Bone marrow (tissue), 2 donors: ENCODE data around the gene DAPK2.
"Not testable (repeated sequence)": the region's sequence is repeated elsewhere in the genome, so short reads cannot be mapped to it uniquely, and the experiment has no call there.

Experiments
- DNase-seq, 2 donors: peaks; one replicate each; lab custom pipeline; 2025; lab: John Stamatoyannopoulos, UW

DAPK2 gene

GRCh38 chr15:63972801-63973200 lies 73.5 kb downstream of the DAPK2 start:
- DNase-seq: no peak

- no peak for DNase-seq
Measured at GRCh38 chr15:63971904-63972303, 74.4 kb downstream of the DAPK2 start.

- DNase-seq: no peak
Measured at GRCh38 chr15:63971427-63971805, 74.9 kb downstream of the DAPK2 start.

- no peak for DNase-seq
Measured at GRCh38 chr15:63970621-63971426, 75.5 kb downstream of the DAPK2 start.

- no peak for DNase-seq
Measured at GRCh38 chr15:63969652-63970421, 76.4 kb downstream of the DAPK2 start.

GRCh38 chr15:63968700-63969099 lies 77.6 kb downstream of the DAPK2 start:
- DNase-seq: no peak

GRCh38 chr15:63968122-63968524 lies 78.2 kb downstream of the DAPK2 start:
- DNase-seq: no peak

- DNase-seq: no peak
Measured at GRCh38 chr15:63967616-63968015, 78.7 kb downstream of the DAPK2 start.

- not testable (repeated sequence) for DNase-seq
Measured at GRCh38 chr15:63962947-63963721, 83.2 kb downstream of the DAPK2 start.

GRCh38 chr15:63953524-63953923 lies 92.8 kb downstream of the DAPK2 start:
- no peak for DNase-seq

GRCh38 chr15:63950911-63951481 lies 95.3 kb downstream of the DAPK2 start:
- no peak for DNase-seq

GRCh38 chr15:63948971-63949370 lies 97.3 kb downstream of the DAPK2 start:
- DNase-seq: no peak

GRCh38 chr15:63948436-63948835 lies 97.8 kb downstream of the DAPK2 start:
- no peak for DNase-seq

- no peak for DNase-seq
Measured at GRCh38 chr15:63947228-63947627, 99.1 kb downstream of the DAPK2 start.

GRCh38 chr15:63946524-63947065 lies 99.7 kb downstream of the DAPK2 start:
- no peak for DNase-seq

- DNase-seq: no peak
Measured at GRCh38 chr15:63945838-63946298, 100.4 kb downstream of the DAPK2 start.

- peak; percentile 21 to 36 for DNase-seq
Measured at GRCh38 chr15:63945007-63945788, 101.1 kb downstream of the DAPK2 start.

GRCh38 chr15:63944681-63944955 lies 101.7 kb downstream of the DAPK2 start:
- DNase-seq: no peak

GRCh38 chr15:63943829-63944680 lies 102.2 kb downstream of the DAPK2 start:
- no peak for DNase-seq
